NCI-H146 treated with DMSO at 0.1 percent for 48 hours (cell line): Measurements from ENCODE around the gene TEAD4.
A peak's percentile ranks its signal among the peaks of the same experiment; 100 is the strongest.

Source experiments
- DNase-seq: peaks from one replicate; lab custom pipeline; 2025; ENCODE audit not compliant: unreplicated experiment; lab: John Stamatoyannopoulos, UW

Gene TEAD4

DNA sequence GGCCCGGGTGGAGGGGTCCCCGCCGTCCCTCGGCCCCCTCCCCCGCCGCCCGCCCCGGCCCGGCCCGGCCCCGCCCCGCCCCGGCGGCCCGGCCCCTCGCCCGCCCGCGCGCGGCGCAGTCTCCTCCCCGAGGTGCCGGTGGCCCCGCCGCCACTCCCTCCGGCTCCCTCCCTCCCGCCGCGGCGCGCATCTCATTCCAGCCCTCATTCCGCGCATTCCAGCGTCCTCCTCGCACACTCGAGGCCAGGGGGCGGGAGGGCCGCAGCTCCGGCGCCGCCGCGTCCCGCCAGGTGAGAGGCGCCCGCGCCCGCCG, at the start of gene TEAD4:
TSS of gene TEAD4 (plus strand) at position 206 of the 313 bp plus-strand sequence.
- peak; percentile 69 for DNase-seq

DNA sequence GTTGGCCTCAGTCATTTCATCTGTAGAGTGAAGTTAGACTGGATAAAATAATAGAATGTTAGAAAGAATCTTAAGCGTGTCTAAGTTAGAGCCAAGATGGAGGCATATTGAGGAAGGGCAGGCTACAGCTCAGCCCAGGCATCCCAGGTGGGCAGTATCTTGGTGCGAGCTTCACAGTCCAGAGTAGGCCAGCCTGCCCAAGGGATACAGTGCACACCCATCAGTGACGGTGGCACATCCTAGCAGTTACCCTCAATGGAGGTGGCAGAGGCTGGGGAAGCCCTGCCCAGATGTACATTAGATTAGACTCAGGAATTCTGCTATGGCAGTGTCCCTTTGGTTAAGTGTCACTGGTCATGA, 47.0 kb upstream of the TEAD4 start:
- DNase-seq = no peak

DNA sequence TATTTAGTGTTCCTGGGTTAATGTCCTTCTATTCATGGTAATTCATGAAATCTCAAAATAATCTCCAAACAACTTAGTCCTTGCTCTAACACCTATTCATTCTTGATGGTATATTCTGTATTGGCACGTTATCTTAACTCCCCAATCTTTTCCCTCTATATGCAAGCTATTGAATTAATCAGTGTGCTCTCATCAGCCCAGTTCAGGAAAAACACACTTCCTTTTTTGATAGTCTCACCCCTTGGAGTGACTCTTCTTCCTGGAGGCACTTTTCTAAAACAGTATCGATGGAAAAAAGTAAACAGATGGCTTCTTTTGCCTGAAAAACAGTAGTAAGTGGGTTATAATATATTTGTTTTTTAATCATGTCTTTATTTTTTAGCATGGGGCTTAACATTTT, 39.9 kb upstream of the TEAD4 start:
- no peak for DNase-seq

DNA sequence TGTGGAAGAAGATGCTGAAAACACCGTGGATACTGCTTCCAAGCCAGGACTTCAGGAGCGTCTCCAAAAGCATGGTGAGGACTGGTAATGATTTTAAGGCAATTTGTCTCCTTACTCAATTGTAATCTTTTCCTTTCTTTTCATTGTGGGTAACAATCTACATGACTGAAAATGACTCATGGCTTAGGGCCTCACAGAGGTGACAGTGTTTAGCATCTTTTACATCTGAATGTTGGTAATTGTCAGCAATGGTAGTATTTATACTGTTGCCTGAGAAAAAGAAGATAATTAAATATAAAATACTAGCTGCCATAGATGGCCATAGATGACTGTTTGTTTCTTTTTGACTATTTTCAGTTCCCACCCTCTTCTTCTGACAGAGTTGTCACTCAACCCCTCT, 36.9 kb upstream of the TEAD4 start:
- DNase-seq = no peak

DNA sequence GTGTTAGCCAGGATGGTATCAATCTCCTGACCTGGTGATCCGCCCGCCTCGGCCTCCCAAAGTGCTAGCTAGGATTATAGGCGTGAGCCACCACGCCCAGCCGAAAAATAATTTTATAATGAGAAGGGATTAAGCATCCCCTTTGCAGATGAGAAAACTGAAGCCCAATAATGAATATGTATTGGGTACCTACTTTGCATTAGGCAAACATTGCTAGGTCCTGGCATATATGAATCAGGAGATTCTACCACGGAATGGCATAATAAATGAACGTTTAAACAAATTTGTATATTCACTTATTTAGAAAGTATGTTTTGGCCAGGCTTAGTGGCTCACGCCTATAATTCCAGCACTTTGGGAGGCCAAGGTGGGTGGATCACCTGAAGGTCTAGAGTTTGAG, 36.1 kb upstream of the TEAD4 start:
- no peak for DNase-seq

DNA sequence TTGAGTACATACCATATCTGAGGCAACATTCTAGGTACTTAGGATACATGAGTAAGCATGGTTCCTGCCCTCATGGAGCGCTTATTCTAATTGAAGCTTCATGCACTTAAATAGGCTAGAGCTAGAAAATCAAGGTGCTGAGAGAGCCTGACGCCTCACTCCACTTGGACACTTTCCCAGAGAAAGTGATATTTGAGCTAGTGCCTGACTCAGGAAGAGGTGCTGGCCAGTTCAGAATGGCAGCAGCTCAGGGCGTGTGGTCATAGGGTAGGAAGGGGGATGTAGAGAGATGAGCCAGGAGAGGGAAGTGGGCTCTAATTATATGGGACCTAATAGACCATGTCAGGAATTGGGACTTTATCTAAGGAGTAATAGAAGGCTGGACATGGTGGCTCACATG, 35.2 kb upstream of the TEAD4 start:
- DNase-seq = no peak

DNA sequence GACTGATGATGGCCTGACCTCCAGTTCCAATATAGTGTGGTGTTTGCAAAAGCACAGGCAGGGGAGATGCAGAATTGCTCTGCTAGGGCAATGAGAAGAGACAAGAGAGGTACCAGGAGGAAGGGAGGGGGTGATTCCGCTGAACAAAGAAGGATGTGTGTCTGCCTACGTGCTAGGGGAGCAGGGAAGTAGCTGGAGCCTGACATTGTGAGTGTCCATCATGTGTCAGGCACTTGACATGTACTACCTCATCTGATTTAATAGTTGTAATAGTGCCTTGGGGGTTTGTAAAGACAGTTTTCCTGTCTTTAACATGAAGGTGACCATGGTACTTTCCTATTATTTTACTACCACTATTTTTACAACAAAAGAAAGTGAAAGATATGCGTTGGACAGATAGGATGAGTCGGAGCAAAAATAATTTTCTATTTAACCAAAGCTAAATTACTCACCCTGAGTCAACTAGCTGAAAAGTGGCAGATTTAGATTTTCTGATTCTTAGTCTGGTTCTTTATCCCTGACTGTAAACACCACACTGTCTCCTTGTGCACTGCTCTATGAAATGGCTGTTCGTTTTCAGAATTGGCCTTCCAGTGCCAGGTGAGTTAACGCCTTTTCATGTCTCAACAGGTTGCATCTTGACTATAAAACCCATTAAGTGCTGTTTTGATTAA, 33.7 kb upstream of the TEAD4 start:
- DNase-seq = no peak

DNA sequence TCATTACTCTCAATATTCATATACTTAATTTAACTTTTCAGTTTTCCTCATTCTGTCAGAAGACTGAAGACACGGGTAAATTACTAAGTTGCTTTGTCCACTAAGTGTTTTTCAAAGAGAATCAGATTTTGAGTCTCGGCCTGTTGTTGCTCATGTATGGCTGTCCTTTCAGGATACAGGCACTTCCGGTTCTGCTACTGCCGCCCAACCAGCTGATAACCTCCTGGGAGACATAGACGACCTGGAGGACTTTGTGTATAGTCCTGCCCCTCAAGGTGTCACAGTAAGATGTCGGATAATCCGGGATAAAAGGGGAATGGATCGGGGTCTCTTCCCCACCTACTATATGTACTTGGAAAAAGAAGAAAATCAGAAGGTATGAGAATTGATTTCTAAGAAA, 28.3 kb upstream of the TEAD4 start:
- no peak for DNase-seq

DNA sequence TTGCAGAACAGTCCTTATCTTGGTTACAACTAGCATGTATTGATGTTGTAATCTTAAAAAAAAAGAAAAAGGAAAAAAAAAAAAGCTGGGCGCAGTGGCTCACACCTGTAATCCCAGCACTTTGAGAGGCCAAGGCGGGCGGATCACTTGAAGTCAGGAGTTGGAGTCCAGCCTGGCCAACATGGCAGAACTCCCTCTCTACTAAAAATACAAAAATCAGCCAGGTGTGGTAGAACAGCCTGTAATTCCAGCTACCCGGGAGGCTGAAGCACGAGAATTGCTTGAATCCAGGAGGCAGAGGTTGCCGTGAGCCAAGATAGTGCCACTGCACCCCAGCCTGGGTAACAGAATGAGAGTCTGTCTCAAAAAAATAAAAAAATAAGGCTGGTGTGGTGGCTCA, 25.6 kb upstream of the TEAD4 start:
- no peak for DNase-seq

DNA sequence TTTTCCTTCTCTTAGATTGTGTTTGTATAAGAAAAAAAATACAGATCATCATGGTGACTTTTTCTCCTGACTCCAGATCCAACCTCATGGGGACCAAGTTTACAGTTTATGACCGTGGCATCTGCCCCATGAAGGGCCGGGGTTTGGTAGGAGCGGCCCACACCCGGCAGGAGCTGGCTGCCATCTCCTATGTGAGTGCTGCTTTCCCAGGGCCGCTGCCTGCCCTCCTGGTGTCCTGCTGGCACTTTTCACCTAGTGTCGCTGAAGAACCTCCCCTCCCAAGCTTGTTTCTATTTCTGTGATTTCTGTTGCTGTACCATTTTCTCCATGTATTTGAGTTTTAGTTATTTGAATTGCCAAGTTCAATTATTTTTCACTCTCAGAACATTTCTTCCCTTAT, 24.8 kb upstream of the TEAD4 start:
- DNase-seq = no peak

DNA sequence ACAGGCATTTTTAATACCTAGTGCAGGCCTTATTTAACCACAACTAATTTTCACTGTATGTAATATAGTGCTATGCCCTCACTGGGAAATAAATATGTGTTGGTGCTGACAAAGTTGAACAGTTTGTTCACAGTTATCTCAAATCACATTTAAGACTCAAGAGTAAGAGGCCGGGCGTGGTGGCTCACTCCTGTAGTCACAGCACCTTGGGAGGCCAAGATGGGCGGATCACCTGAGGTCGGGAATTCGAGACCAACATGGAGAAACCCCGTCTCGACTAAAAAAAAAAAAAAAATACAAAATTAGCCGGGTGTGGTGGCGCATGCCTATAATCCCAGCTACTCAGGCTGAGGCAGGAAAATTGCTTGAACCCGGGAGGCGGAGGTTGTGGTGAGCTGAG, 22.9 kb upstream of the TEAD4 start:
- DNase-seq = no peak

DNA sequence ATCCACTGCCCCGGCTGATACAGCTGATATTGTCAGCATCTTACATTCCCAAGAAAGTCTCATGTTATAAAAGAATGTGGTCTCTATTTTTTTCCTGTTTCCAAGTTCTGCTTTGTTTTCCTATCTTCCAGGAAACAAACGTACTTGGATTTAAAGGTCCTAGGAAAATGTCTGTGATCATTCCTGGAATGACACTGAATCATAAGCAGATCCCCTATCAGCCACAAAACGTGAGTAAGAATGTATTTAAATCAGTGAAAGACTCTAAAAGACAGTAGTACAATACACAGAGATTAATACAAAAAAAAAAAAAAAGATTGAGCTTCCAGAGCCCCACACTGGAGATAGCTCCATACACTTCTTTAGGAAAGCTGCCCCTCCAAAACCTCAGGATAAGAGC, 21.7 kb upstream of the TEAD4 start:
- DNase-seq = no peak

DNA sequence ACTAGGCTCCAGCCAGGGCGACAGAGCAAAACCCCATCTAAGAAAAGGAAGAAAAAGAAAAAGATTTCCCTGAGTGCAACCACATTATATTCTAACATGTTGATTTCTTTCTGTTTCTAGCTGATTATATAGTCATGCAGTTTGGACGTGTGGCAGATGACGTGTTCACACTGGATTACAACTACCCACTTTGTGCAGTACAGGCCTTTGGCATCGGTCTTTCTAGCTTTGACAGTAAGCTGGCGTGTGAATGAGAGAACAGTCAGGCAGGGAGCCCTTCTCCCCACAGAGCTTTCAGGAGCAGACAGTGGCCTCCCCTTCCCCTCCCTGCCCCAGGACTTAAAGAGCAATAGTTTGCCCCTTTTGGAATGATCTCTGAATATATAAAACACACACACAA, 20.0 kb upstream of the TEAD4 start:
- no peak for DNase-seq

DNA sequence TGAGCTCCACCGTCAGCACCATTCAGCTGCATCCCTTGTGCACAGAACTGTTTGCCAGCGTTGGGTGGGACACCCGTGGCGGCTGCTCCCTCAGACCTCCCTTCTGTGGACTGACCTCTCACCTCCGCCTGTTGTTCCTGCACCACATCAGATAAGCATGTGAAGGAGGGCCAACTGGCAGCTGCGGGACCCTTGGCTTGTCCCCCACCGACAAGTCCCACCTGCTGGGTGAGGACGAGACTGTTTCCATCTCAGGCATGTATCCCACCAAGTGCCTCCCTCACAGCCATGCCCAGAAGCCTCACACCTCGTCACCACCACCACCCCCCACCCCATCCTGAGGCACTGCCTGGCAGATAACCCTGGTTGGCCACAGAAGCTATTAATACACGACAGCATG, 18.6 kb upstream of the TEAD4 start:
- no peak for DNase-seq

DNA sequence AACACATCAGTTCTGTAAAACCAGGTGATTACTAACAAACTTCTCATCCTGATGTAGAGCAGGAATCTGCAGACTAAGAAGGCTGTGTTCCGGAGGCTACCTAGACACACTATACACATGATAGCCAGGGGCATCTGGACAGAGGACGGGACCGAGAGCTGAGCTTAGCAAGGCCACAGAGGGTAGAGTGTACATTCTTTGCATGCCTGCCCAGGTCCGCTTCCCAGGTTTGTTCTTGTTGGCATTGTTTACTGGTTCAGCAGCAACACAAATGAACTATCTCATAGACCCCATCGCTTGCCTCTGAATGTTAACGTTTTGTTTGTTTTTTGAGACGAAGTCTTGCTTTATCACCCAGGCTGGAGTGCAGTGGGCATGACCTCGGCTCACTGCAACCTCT, 17.7 kb upstream of the TEAD4 start:
- DNase-seq = no peak

DNA sequence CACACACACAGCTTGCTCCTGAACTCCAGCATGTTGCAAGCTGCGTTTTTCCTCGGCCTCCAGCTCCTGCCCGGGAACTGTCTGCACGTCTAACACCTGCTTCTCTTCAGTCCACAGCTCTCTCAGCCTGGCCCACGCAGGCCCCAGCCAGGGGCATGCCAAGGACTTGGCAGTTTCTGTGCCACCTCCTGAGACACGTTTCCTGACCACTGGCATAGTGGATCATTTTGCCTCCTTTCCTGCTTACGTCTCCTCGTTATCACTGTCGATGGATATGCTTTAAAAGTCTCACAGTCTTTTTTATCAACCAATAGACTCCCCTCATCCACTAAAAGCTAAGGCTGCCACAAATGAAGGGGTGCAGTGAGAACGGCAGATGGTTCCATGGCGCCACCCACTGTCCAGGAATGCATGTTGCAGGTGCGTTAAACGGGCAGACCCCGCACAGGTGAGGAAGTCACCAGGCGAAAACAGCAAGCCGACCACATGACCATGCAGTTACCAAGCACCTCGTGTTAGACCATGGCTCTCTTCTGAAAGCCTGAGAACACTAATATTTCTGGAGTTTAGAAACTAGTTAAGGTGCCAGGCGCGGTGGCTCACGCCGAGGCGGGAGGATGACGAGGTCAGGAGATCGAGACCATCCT, 14.7 kb upstream of the TEAD4 start:
- no peak for DNase-seq

DNA sequence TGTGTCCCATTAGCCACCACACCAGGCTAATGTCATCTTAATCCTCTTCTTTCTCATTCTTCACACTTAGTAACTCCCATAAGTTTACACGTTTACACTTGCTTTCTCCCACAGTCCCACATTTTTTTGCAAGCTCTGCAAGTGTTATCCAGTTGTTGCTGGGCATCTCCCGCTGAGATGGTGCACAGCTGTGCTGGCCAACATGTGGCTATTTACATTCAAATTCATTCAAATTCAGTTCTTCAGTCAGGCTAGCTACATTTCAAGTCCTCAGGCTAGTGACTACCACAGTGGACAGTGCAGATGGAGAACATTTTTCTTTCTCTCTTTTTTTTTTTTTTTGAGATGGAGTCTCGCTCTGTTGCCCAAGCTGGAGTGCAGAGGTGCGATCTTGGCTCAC, 9.8 kb upstream of the TEAD4 start:
- DNase-seq = no peak

DNA sequence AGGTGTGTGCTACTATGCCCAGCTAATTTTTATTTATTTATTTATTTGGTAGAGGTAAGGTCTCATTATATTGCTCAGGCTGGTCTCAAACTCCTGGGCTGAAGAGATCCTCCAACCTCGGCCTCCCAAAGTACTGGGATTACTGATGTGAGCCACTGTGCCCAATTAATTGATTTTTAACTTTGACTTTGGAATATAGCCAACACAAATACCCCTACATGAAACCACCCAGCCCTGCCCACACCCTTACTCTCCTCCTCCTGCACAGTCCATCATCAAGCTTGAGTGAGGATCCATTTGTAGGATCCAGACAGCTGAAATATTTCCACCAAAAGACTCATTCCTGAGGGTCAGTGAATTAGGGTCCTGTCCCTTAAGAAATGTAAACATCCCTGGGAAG, 3.3 kb upstream of the TEAD4 start:
- DNase-seq = no peak

DNA sequence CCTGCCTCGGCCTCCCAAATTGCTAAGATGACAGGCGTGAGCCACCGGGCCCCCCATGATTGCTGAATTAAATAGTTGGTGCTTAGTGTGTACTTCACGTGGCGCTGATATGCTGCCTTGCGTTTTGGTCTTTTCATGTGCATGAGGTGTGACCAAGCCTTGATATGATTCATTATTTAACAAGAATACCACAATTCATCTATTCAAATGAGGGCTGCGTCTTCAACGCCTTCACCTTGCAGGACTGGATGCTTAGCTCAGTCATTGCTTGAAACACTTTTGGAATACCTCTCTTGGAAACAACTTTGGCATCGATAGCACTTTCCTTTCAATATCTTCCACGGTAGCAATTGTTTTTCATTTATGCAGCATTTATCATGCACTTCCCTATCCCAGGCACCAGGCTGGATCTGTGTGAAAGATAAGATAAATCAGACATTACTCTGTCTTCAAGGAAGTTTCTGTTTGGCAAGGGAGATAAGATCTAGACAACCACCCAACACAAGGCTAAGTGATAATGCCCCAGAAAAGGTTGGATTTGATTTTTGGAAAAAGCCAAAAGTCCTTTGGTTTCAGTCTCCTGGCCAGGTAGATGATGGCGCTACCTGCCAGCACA, 1.3 kb upstream of the TEAD4 start:
- no peak for DNase-seq

DNA sequence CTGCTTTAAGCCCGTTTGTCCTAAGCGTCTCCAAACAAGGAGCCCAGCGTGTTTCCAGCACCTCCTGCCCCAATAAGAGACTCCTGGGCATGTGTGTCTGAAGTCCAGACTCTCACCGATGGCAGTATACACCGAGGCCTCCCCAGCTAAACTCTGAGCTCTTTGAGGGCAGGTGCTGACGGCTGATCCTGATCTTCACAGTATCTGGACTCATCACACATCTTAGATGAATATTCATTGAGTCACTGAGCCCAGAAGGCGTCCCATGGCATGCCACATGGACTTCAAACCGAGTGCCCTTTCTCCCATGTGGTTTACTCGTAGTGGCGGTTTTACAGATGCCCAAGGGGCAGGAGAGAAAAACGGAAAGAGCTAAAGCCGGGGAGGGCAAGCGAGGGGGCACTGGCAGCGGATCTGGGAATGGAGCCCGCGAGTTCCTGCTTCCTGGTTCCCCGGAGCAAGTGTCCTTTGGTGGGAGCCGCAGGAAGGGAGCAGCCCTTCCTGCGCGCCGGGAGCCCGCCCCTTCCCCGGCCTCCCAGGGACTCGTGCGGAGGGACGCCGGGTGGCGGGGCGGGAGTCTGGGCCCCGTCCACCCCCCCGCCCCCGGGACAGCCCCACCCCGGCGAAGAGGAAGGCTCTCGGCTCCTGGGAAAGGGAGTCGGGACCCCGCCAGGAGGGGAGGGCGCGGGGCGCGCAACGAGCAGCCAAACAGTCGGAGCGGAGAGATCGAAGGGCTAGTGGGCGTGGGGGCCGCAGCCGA, 585 bp upstream of the TEAD4 start:
- DNase-seq = peak; percentile 75

DNA sequence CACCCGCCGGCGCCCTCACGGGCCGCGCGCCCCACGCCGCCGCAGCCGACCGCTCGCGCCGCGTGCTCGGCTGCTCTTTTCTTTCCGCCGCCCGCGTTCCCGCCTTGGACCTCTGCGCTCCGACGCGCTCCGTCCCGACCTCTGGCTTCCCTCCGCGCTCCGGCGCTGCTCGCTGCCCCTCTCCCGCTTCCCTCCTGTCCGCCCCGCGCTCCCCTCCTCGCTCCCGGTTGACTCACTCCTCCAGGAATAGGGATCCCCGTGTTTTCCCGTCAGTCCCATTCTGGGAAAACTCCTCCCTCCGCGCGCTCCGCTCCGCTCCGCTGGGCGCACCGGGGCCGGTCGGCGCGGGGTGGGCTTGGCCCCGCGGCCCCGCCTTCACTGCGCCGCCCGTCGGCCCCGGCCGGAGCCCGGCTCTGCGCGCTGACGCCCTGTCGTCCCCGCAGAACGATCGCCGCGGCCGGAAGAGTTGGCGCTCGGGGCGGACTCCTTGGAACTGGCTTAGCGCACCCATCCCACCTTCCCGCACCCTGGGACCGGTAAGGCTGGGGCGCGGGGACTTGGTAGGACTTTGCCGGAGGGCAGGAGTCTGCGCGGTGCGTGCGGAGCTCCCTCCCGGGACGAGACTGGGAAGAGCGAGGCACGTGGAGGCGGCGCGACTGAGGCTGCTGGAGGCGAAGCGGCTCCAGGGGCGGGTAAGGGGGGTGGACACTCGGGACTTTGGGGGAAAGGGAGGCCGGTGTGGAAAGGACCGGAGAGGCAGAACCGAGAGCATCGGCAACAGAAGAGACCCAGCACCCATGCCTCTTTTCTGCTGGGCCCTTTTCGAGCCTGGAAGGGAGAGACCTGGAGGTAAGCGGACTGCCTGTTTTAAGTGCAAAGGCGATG, 550 bp downstream of the TEAD4 start:
- DNase-seq = no peak
